ENCODE results near the gene TUBD1. TPM values are rescaled to one million over a fixed set of nuclear protein-coding genes. Genes with fewer than 3 reads are reported as not detected.
"Not testable (repeated sequence)": the region's sequence is repeated elsewhere in the genome, so short reads cannot be mapped to it uniquely, and the experiment has no call there.

Gene TUBD1
- total RNA-seq, 1 donor from 2014 or later: 21.9 TPM

DNA sequence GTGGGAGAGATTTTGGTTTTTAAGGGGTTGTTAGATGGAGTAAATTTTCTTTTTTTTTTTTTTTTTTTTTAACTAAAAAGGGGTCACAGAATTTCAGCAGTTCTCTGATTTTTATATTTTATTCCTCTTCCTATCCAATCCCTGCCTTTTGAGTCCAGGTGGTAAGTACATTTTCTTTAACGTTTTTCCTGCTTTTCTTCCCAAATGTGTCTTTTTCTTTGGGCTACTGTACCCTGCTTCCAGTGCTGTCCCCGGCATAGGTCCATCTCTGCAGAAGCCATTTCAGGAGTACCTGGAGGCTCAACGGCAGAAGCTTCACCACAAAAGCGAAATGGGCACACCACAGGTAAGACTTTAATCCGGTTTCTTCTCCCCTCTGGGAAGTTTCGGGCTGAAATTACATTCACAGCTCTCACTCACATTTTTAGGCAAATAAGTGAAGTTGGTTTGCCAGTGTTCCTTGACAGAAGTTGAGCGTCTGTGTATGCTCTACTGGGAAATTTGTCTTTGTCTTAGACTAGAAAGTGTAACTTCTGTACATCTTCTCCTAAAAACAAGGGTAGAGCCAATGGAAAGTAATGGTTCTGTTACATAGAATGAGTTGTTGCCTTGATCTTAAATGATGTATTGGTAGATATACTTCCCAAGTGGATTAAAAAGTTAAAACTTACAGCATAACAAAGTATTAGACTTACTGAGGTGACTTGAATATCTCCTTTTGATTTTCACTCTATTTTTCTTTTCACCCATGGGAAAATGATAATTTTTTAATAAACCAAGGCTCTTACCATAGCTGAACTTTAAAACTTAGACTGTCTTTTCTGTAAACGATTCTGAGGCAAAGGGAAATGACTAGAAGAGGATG, 54.5 kb downstream of the TUBD1 start:
- H3K27me3 ChIP-seq (ENCODE audit: control insufficient read depth in 3 of 3, insufficient read depth in 3 of 3, low read length in 3 of 3): no peaks in the 10 kb centered on the region
- peak overlapping the region; percentile 98 for H3K27ac ChIP-seq (ENCODE audit: low read depth, low read length)
- H3K36me3 ChIP-seq (ENCODE audit: control insufficient read depth in 3 of 3, insufficient read depth in 3 of 3, low read length in 3 of 3): peaks cover 0 to 13% (median 9%) of the 10 kb centered on the region in 3 donors
- H3K9me3 ChIP-seq (ENCODE audit: control insufficient read depth in 3 of 3, low read length in 3 of 3): no peaks in the 10 kb centered on the region
- peak overlapping the region; percentile 69 to 87 (median 77) for H3K4me3 ChIP-seq (ENCODE audit: low read length in 3 of 3)
- peak overlapping the region; percentile 72 to 87 (median 87) for H3K9ac ChIP-seq (ENCODE audit: low read depth in 1 of 3, low read length in 3 of 3)
- peaks cover 2 to 19% (median 8%) of the 10 kb centered on the region in 3 donors for H3K4me1 ChIP-seq (ENCODE audit: control insufficient read depth in 3 of 3, insufficient read depth in 3 of 3, low read length in 3 of 3)

- Histone ChIP-seq H3K9me3 (ENCODE audit: control insufficient read depth in 3 of 3, low read length in 3 of 3) (no peaks in the 10 kb centered on the region), H3K27ac (ENCODE audit: low read depth, low read length) (peak overlapping the region; percentile 98), H3K36me3 (ENCODE audit: control insufficient read depth in 3 of 3, insufficient read depth in 3 of 3, low read length in 3 of 3) (peaks cover 0 to 13% (median 9%) of the 10 kb centered on the region in 3 donors), H3K9ac (ENCODE audit: low read depth in 1 of 3, low read length in 3 of 3) (peak overlapping the region; percentile 72 to 87 (median 87)), H3K27me3 (ENCODE audit: control insufficient read depth in 3 of 3, insufficient read depth in 3 of 3, low read length in 3 of 3) (no peaks in the 10 kb centered on the region), H3K4me1 (ENCODE audit: control insufficient read depth in 3 of 3, insufficient read depth in 3 of 3, low read length in 3 of 3) (peaks cover 2 to 22% (median 8%) of the 10 kb centered on the region in 3 donors), H3K4me3 (ENCODE audit: low read length in 3 of 3) (peak overlapping the region; percentile 69 to 87 (median 77))
These were observed 55.3 kb downstream of the TUBD1 start for GRCh38 chr17:59837308-59838051.

DNA sequence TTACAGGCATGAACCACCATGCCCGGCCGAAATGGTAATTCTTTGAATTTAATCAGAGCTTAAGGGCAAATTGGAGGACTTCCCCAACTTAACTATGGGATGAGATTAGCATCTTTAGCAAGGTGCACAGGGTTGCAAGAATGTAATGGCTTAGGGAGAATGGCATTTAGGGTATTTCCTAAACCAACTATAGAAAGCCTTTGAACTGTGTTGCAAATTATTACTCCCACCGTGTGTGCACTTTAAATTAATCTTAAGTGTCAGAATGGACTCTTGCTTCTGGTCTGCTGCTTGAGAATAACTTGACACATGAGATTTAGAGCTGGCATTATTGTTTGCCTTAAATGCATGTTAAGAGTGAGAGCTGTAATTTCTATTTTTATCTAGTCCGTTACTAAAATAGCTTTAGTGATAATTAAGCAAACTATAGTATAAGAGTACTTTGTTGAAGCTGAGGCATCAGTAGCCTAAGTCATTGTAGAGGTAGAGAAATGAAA, 59.8 kb downstream of the TUBD1 start:
- Histone ChIP-seq H3K27me3 (ENCODE audit: control insufficient read depth in 3 of 3, insufficient read depth in 3 of 3, low read length in 3 of 3) (no peaks in the 10 kb centered on the region), H3K36me3 (ENCODE audit: control insufficient read depth in 3 of 3, insufficient read depth in 3 of 3, low read length in 3 of 3) (no peaks in the 10 kb centered on the region), H3K27ac (ENCODE audit: low read depth, low read length) (peak overlapping the region; percentile 33), H3K4me3 (ENCODE audit: low read length in 3 of 3) (no peak overlapping the region), H3K9ac (ENCODE audit: low read depth in 1 of 3, low read length in 3 of 3) (no peak overlapping the region), H3K9me3 (ENCODE audit: control insufficient read depth in 3 of 3, low read length in 3 of 3) (no peaks in the 10 kb centered on the region), H3K4me1 (ENCODE audit: control insufficient read depth in 3 of 3, insufficient read depth in 3 of 3, low read length in 3 of 3) (peaks cover 6 to 23% (median 11%) of the 10 kb centered on the region in 3 donors)

DNA sequence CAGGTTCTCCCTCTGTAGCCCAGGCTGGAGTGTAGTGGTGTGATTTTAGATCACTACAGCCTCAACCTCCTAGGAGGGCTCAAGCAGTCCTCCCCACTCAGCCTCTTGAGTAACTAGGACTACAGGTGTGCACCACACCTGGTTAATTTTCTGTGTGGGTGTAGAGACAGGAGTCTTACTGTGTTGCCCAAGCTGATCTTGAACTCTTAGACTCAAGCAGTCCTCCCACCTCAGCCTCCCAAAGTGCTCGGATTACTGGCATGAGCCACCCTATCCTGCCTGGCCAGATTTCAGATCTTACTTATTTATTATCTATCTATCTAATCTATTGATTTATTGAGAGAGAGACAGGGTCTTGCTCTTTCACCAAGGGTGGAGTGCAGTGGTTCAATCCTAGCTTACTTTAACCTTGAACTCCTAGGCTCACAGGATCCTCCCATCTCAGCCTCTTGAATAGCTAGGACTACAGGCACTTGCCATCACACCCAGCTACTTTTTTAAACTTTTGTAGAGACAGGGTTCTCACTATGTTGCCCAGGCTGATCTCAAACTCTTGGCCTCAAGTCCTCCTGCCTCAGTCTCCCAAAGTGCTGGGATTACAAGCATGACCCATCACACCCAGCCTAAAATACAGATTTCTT, 61.8 kb downstream of the TUBD1 start:
- Histone ChIP-seq H3K9ac (ENCODE audit: low read depth in 1 of 3, low read length in 3 of 3) (no peak overlapping the region), H3K27me3 (ENCODE audit: control insufficient read depth in 3 of 3, insufficient read depth in 3 of 3, low read length in 3 of 3) (no peaks in the 10 kb centered on the region), H3K4me3 (ENCODE audit: low read length in 3 of 3) (no peak overlapping the region), H3K4me1 (ENCODE audit: control insufficient read depth in 3 of 3, insufficient read depth in 3 of 3, low read length in 3 of 3) (peaks cover 6 to 26% (median 17%) of the 10 kb centered on the region in 3 donors), H3K27ac (ENCODE audit: low read depth, low read length) (peak overlapping the region; percentile 79), H3K9me3 (ENCODE audit: control insufficient read depth in 3 of 3, low read length in 3 of 3) (no peaks in the 10 kb centered on the region), H3K36me3 (ENCODE audit: control insufficient read depth in 3 of 3, insufficient read depth in 3 of 3, low read length in 3 of 3) (no peaks in the 10 kb centered on the region)

GRCh38 chr17:59830007-59830630, 62.6 kb downstream of the TUBD1 start:
- Histone ChIP-seq H3K4me3 (ENCODE audit: low read length in 3 of 3) (no peak overlapping the region), H3K4me1 (ENCODE audit: control insufficient read depth in 3 of 3, insufficient read depth in 3 of 3, low read length in 3 of 3) (peaks cover 12 to 33% (median 24%) of the 10 kb centered on the region in 3 donors), H3K36me3 (ENCODE audit: control insufficient read depth in 3 of 3, insufficient read depth in 3 of 3, low read length in 3 of 3) (no peaks in the 10 kb centered on the region), H3K9ac (ENCODE audit: low read depth in 1 of 3, low read length in 3 of 3) (no peak overlapping the region), H3K27ac (ENCODE audit: low read depth, low read length) (peak overlapping the region; percentile 79), H3K9me3 (ENCODE audit: control insufficient read depth in 3 of 3, low read length in 3 of 3) (no peaks in the 10 kb centered on the region), H3K27me3 (ENCODE audit: control insufficient read depth in 3 of 3, insufficient read depth in 3 of 3, low read length in 3 of 3) (no peaks in the 10 kb centered on the region)

GRCh38 chr17:59829217-59830006, 63.3 kb downstream of the TUBD1 start:
- peak overlapping the region; percentile 79 for H3K27ac ChIP-seq (ENCODE audit: low read depth, low read length)
- peak overlapping the region in 2 of 3 donors; percentile 7 to 25 for H3K9ac ChIP-seq (ENCODE audit: low read depth in 1 of 3, low read length in 3 of 3)
- H3K9me3 ChIP-seq (ENCODE audit: control insufficient read depth in 3 of 3, low read length in 3 of 3): no peaks in the 10 kb centered on the region
- no peaks in the 10 kb centered on the region for H3K36me3 ChIP-seq (ENCODE audit: control insufficient read depth in 3 of 3, insufficient read depth in 3 of 3, low read length in 3 of 3)
- no peaks in the 10 kb centered on the region for H3K27me3 ChIP-seq (ENCODE audit: control insufficient read depth in 3 of 3, insufficient read depth in 3 of 3, low read length in 3 of 3)
- H3K4me1 ChIP-seq (ENCODE audit: control insufficient read depth in 3 of 3, insufficient read depth in 3 of 3, low read length in 3 of 3): peaks cover 12 to 35% (median 24%) of the 10 kb centered on the region in 3 donors
- H3K4me3 ChIP-seq (ENCODE audit: low read length in 3 of 3): peak overlapping the region in 2 of 3 donors; percentile 2 to 33

- Histone ChIP-seq H3K4me3 (ENCODE audit: low read length in 3 of 3) (peak overlapping the region in 1 of 3 donors; percentile 2), H3K27ac (ENCODE audit: low read depth, low read length) (peak overlapping the region; percentile 79), H3K4me1 (ENCODE audit: control insufficient read depth in 3 of 3, insufficient read depth in 3 of 3, low read length in 3 of 3) (peaks cover 12 to 35% (median 24%) of the 10 kb centered on the region in 3 donors), H3K9ac (ENCODE audit: low read depth in 1 of 3, low read length in 3 of 3) (peak overlapping the region in 1 of 3 donors; percentile 25)
- H3K36me3 ChIP-seq (ENCODE audit: control insufficient read depth in 3 of 3, insufficient read depth in 3 of 3, low read length in 3 of 3); H3K9me3 ChIP-seq (ENCODE audit: control insufficient read depth in 3 of 3, low read length in 3 of 3); H3K27me3 ChIP-seq (ENCODE audit: control insufficient read depth in 3 of 3, insufficient read depth in 3 of 3, low read length in 3 of 3): not testable (repeated sequence)
These were observed 63.9 kb downstream of the TUBD1 start for GRCh38 chr17:59828819-59829216.

- Histone ChIP-seq H3K4me1 (ENCODE audit: control insufficient read depth in 3 of 3, insufficient read depth in 3 of 3, low read length in 3 of 3) (peaks cover 12 to 35% (median 24%) of the 10 kb centered on the region in 3 donors), H3K4me3 (ENCODE audit: low read length in 3 of 3) (no peak overlapping the region), H3K9me3 (ENCODE audit: control insufficient read depth in 3 of 3, low read length in 3 of 3) (no peaks in the 10 kb centered on the region), H3K36me3 (ENCODE audit: control insufficient read depth in 3 of 3, insufficient read depth in 3 of 3, low read length in 3 of 3) (no peaks in the 10 kb centered on the region), H3K27ac (ENCODE audit: low read depth, low read length) (peak overlapping the region; percentile 79), H3K27me3 (ENCODE audit: control insufficient read depth in 3 of 3, insufficient read depth in 3 of 3, low read length in 3 of 3) (no peaks in the 10 kb centered on the region), H3K9ac (ENCODE audit: low read depth in 1 of 3, low read length in 3 of 3) (no peak overlapping the region)
These were observed 64.3 kb downstream of the TUBD1 start for GRCh38 chr17:59828478-59828760.
